ENCODE measurements around the gene KANSL1L. TPM values are rescaled to one million over a fixed set of nuclear protein-coding genes. Genes with fewer than 3 reads are reported as not detected.

Gene KANSL1L
- polyA plus RNA-seq, 3 donors from 2014 or later: 1.0 to 1.4 (median 1.1) TPM

DNA sequence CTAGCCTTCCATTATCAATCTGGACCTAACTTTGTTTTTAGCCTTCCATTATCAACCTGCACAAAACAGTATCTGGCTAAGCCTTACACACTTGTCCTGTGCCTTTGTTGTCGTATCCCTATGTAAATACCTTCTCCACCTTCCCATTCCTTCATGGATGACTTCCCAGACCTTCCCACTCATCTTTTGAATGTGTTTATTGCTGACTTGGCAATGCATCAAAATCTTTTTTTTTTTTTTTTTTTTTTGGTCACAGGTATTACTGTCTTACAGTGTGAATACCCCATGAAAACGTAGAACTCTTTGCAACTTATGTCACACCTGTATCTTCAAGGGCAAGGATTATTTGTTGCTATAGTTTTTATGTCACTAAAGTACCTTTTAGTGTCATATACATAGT, 143.0 kb downstream of the KANSL1L start:
- Mint-ChIP-seq H3K4me3 (no peak overlapping the region), H3K27ac (peak overlapping the region in 2 of 6 donors; percentile 27 to 34), H3K9me3 (no peaks in the 10 kb centered on the region), H3K27me3 (ENCODE audit: low read depth in 3 of 3) (peaks cover 0 to 3% (median 1%) of the 10 kb centered on the region in 3 donors), H3K4me1 (peaks cover 6 to 30% of the 10 kb centered on the region in 2 donors), H3K36me3 (peaks cover 14 to 38% (median 15%) of the 10 kb centered on the region in 3 donors)
- DNase-seq: no peak

DNA sequence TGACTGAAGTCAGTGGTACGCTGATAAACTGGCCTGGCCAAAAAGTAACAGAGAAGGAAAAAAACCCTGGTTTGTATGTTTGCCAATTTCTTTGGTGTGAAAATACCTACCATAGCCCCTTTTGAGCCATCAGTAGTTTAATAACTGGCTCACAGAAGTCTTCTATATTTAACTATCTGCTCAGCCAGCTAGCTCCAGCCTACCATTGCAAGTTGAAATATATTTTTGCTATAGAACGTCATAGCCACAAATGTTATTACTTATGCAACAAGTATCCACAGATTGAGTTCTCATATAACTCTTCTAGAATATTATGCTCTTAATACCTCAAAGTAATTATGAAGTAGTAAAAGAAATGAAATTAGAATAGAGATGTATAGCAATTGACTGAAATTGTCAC, 143.6 kb downstream of the KANSL1L start:
- Mint-ChIP-seq H3K27ac (no peak overlapping the region), H3K9me3 (no peaks in the 10 kb centered on the region), H3K36me3 (peaks cover 20 to 44% (median 20%) of the 10 kb centered on the region in 3 donors), H3K4me1 (peaks cover 12 to 30% of the 10 kb centered on the region in 2 donors), H3K4me3 (no peak overlapping the region), H3K27me3 (ENCODE audit: low read depth in 3 of 3) (peaks cover 0 to 4% (median under 1%) of the 10 kb centered on the region in 3 donors)
- no peak for DNase-seq

DNA sequence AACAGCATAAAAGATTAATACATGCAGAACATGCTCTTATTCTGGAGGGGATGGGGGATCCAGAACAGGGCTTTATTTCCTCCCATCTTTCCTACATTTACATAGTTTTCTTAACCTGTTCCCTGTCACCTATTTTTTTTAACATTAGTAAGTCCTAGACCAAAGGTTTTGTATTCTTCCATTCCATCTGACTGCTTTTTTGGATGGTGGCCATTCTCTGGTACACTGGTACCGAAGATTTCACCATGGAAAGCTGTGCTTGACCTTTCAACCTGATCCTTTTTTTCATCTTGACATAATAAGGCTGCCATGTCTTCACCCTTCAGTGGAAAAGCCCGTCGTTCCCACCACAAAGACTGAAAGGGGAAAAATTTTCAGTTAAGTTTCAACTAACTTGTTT, 148.4 kb downstream of the KANSL1L start:
- peaks cover 38 to 56% of the 10 kb centered on the region in 2 donors for H3K4me1 Mint-ChIP-seq
- H3K4me3 Mint-ChIP-seq: no peak overlapping the region
- H3K27me3 Mint-ChIP-seq (ENCODE audit: low read depth in 3 of 3): peaks cover 0 to 3% (median 0%) of the 10 kb centered on the region in 3 donors
- peaks cover 43 to 67% (median 44%) of the 10 kb centered on the region in 3 donors for H3K36me3 Mint-ChIP-seq
- no peak for DNase-seq
- no peaks in the 10 kb centered on the region for H3K9me3 Mint-ChIP-seq
- peak overlapping the region in 4 of 6 donors; percentile 31 to 58 (median 36) for H3K27ac Mint-ChIP-seq

DNA sequence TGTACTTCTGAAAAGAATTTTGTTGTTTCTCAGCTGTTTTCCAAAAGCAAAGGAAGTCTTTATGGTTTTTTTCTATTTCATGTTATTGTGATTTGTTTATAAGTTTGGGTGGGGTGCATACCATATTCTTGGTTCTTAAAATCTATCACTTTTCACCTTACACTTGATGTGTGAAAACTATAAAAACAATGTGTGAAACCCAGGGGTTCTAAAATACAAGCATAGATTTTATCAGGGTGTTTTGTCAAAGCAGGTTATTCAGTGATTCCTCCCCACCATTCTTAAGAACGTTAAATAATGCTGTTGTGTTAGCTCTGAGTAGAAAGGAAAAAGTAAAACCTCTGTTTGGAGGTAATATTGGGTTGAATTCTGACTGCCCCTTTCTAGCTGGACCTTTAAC, 151.1 kb downstream of the KANSL1L start:
- H3K4me1 Mint-ChIP-seq: peaks cover 59 to 78% of the 10 kb centered on the region in 2 donors
- H3K36me3 Mint-ChIP-seq: peaks cover 56 to 83% (median 58%) of the 10 kb centered on the region in 3 donors
- peak overlapping the region; percentile 66 to 83 (median 73) for H3K4me3 Mint-ChIP-seq

DNA sequence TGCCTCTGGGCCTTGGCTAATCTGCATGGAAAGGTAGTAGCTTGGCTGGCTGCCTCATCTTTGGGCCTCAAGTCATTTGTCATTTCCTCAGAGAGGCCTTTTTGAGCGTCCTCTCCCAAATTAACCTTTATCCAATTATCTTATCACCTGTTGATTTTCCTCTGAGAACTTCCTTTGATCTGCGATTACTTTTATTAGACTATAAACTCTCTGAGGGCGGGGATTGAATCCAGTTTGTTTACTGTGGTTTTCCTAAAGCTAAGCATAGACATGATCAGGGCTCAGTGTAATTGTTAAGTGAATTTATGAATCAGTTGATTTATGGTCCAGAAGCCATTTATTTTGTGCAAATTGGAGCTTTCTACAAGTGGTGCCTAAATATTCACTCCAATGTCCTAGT, 161.3 kb downstream of the KANSL1L start:
- Mint-ChIP-seq H3K4me3 (peak overlapping the region in 1 of 5 donors; percentile 18), H3K36me3 (peaks cover 15 to 36% (median 25%) of the 10 kb centered on the region in 3 donors), H3K9me3 (no peaks in the 10 kb centered on the region), H3K27ac (peak overlapping the region in 3 of 6 donors; percentile 3 to 60 (median 34)), H3K4me1 (peaks cover 81 to 91% of the 10 kb centered on the region in 2 donors), H3K27me3 (ENCODE audit: low read depth in 3 of 3) (no peaks in the 10 kb centered on the region)
- no peak for DNase-seq

More for the DNA sequence above, 151.1 kb downstream of the KANSL1L start:
- Mint-ChIP-seq H3K9me3 (no peaks in the 10 kb centered on the region), H3K27me3 (ENCODE audit: low read depth in 3 of 3) (peaks cover 0 to 3% (median 0%) of the 10 kb centered on the region in 3 donors), H3K27ac (peak overlapping the region; percentile 53 to 89 (median 75))
- peak; percentile 36 to 40 (median 38) for DNase-seq

DNA sequence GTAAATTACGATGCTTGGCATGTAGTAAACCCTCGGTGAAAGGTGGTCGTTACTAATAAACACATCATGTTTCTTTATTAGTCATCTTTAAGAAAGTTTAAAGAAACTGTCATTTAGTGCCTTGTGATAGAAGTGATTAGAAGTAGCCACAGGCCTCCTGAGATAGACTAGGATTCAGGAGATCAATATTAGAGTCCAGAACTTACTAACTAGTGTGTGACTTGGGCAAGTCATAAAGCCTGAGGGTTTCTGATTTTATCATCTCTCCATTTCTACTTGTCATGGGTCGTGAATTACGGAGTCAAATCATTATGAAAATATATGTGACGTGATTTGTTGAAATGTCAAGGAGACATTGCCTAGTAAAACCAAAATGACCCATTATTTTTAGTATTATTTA, 162.1 kb downstream of the KANSL1L start:
- Mint-ChIP-seq H3K36me3 (peaks cover 12 to 34% (median 21%) of the 10 kb centered on the region in 3 donors), H3K4me1 (peaks cover 85 to 94% of the 10 kb centered on the region in 2 donors)

DNA sequence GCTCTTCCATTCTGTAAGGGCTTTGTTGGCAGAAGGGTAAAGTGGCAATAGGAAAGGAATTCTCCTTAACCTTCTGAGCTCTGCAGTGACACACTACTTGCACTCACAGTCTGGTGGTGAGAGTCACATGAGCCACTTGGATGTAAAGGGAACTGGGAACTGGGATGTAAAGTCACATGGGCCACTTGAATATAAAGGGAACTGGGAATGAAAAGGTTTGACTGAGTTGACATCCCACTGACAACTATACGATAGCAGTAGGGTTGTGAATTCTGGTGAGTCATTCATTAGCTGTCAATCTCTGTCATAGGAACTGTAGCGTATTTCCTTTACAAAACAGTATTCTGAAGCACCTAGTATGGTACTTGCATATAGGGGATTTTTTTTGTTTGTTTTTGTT, 163.3 kb downstream of the KANSL1L start:
- Mint-ChIP-seq H3K27ac (peak overlapping the region; percentile 27 to 88 (median 61)), H3K4me3 (peak overlapping the region in 4 of 5 donors; percentile 6 to 36 (median 8)), H3K4me1 (peaks cover 84 to 94% of the 10 kb centered on the region in 2 donors)

More for the DNA sequence above, 162.1 kb downstream of the KANSL1L start:
- Mint-ChIP-seq H3K27ac (peak overlapping the region in 2 of 6 donors; percentile 30 to 60), H3K4me3 (peak overlapping the region in 1 of 5 donors; percentile 22), H3K27me3 (ENCODE audit: low read depth in 3 of 3) (no peaks in the 10 kb centered on the region), H3K9me3 (no peaks in the 10 kb centered on the region)
- DNase-seq: no peak

DNA sequence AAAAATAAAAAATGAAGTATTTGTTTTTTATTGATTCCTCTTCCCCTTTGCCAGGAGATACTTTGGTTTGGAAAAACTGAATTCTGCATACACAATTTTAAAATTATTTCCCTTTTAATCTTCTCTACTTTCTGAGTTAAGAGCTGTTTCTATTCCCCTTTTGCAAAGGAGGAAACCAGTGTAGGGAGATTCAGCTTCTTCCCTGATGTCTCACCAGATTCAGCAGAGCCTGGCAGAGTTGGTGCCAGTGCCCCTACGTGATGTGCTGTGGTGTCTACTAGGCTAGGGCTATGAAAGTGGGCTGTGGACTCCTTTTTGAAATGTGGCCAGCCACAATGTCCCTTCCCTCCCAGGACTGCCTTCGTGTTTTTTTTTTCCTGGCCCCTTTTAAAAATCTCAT, 166.3 kb downstream of the KANSL1L start:
- Mint-ChIP-seq H3K9me3 (no peaks in the 10 kb centered on the region), H3K36me3 (peaks cover 2 to 16% (median 4%) of the 10 kb centered on the region in 3 donors), H3K4me3 (peak overlapping the region; percentile 68 to 99 (median 73)), H3K27ac (peak overlapping the region; percentile 33 to 77 (median 43)), H3K4me1 (peaks cover 76 to 91% of the 10 kb centered on the region in 2 donors), H3K27me3 (ENCODE audit: low read depth in 3 of 3) (peaks cover 3 to 10% (median 4%) of the 10 kb centered on the region in 3 donors)
- no peak for DNase-seq

More for the DNA sequence above, 163.3 kb downstream of the KANSL1L start:
- H3K36me3 Mint-ChIP-seq: peaks cover 12 to 31% (median 18%) of the 10 kb centered on the region in 3 donors
- H3K27me3 Mint-ChIP-seq (ENCODE audit: low read depth in 3 of 3): peaks cover 0 to 2% (median 2%) of the 10 kb centered on the region in 3 donors
- no peaks in the 10 kb centered on the region for H3K9me3 Mint-ChIP-seq
- no peak for DNase-seq

DNA sequence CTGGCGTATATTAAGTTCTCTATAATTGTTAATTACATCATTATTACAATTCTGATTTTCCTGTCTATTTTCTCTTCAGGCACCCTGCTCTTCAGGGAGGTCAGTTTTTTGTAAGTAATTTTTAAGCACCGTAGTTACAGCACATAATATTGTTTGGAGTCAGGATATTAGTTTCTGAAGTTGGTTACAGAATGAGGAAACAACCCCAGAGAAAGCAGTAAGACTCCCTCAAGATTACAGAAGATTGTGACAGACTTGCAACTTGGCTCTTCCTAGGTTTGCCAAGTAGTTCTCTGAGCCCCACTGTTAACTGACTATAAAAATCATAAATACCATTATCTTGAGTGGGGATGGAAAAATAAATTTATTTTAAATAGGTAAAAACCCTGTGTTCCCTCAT, 167.8 kb downstream of the KANSL1L start:
- Mint-ChIP-seq H3K27ac (peak overlapping the region; percentile 81 to 97 (median 94)), H3K4me1 (peaks cover 69 to 84% of the 10 kb centered on the region in 2 donors), H3K36me3 (peaks cover 0 to 14% (median 4%) of the 10 kb centered on the region in 3 donors), H3K9me3 (no peaks in the 10 kb centered on the region), H3K27me3 (ENCODE audit: low read depth in 3 of 3) (peaks cover 3 to 10% (median 6%) of the 10 kb centered on the region in 3 donors), H3K4me3 (peak overlapping the region; percentile 92 to 99 (median 97))
- DNase-seq: no peak

DNA sequence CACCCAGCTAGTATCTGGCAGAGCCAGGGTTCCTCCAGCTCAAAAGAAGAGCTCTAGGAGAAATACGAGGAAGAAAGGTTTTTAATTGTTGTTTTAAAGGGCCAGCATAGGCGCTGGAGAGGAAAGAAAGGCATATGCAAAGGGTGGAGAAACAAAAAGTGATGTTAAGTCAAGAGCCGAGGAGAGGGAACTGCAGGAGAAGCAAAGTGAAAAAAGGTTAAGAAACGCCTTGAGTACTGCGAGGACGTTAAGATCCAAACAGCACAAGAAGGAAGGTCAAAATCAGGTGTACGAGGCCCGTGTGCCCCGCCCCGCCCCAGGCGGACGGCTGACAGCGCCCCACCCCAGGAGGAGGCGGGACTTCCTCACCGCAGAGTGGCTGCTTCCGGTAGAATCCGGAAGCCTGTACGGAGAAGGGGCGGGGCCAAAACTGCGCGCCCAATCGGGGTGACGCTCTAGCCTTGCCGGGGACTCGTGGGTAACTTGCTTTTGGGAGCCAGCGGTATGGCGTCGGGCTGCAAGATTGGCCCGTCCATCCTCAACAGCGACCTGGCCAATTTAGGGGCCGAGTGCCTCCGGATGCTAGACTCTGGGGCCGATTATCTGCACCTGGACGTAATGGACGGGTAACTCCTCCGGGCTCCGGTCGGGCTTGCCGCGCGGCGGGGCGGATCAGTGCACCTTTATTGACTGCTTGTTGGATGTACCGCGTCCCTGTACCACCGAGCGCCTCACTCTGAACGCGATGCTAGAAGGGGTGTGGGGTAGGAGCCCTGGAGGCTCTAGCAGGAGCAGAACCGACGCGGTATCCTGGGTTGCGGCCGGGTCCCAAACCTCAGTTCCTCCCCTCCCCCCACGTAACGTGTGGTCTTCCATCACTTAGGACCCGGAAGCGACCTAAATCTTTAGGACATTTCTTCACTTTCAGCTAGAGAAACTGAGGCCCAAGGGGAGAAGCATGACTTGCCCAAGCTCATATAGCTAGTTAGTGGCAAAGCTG, 168.8 kb downstream of the KANSL1L start, which contains the start of gene RPE:
RPE (plus strand) TSS at position 481 of the 1,000 bp plus-strand sequence; CDS start at position 505, 24 bp downstream.
- Mint-ChIP-seq H3K4me1 (peaks cover 60 to 76% of the 10 kb centered on the region in 2 donors), H3K9me3 (no peaks in the 10 kb centered on the region)

DNA sequence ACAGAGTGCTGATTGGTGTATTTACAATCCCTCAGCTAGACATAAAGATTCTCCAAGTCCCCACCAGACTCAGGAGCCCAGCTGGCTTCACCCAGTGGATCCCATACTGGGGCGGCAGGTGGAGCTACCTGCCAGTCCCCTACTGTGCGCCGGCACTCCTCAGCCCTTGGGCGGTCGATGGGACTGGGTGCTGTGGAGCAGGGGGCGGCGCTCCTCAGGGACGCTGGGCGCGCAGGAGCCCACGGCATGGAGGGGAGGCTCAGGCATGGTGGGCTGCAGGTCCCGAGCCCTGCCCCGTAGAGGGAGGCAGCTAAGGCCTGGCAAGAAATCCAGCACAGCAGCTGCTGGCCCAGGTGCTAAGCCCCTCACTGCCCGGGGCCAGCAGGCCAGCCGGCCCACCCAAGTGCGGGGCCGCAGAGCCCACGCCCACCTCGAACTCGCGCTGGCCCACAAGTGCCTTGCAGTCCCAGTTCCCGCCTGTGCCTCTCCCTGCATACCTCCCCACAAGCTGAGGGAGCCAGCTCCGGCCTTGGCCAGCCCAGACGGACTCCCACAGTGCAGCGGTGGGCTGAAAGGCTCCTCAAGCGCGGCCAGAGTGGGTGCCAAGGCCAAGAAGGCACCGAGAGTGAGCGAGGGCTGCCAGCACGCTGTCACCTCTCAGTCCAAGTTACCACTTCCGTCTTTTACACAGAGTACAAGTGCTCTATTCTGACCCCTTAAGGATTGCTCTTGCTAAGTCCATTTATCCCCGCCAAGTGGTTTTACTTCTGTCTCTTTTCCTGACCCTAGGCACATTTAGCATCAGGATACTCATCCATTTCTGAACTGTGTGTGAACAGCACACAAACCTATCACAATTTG, 170.5 kb downstream of the KANSL1L start:
- H3K27me3 Mint-ChIP-seq (ENCODE audit: low read depth in 3 of 3): peaks cover 3 to 10% (median 6%) of the 10 kb centered on the region in 3 donors
- DNase-seq: no peak
- H3K9me3 Mint-ChIP-seq: no peaks in the 10 kb centered on the region
- peak overlapping the region in 3 of 6 donors; percentile 28 to 64 (median 44) for H3K27ac Mint-ChIP-seq
- H3K36me3 Mint-ChIP-seq: peaks cover 0 to 6% (median 4%) of the 10 kb centered on the region in 3 donors
- H3K4me1 Mint-ChIP-seq: peaks cover 43 to 58% of the 10 kb centered on the region in 2 donors
- peak overlapping the region in 3 of 5 donors; percentile 42 to 50 (median 42) for H3K4me3 Mint-ChIP-seq

More for the DNA sequence above, 168.8 kb downstream of the KANSL1L start, which contains the start of gene RPE:
- peaks cover 3 to 10% (median 6%) of the 10 kb centered on the region in 3 donors for H3K27me3 Mint-ChIP-seq (ENCODE audit: low read depth in 3 of 3)
- peaks cover 0 to 8% (median 4%) of the 10 kb centered on the region in 3 donors for H3K36me3 Mint-ChIP-seq
- peak within 1 kb of the TSS; percentile 92 to 99 (median 97) for H3K4me3 Mint-ChIP-seq
- peak; percentile 95 to 96 (median 96) for DNase-seq
- peak within 1 kb of the TSS; percentile 81 to 97 (median 94) for H3K27ac Mint-ChIP-seq

DNA sequence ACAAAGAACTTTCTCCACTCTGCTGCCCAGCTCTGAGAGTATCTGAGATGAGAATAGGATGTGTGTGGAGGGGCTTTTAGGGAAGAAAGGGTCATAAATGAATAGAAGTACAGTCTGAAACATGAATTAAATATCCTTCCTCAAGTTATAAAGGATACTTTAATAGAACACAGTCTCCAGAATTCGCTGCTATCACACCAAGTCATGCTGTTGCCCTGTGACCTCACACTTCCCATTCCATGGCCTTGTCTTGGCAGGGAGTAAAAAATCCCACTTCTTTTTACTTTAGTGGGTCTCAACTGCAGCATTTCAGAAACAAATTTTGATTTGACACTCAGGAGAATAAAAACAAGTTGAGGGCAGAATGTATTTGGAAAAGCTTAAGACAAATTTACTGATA, 172.6 kb downstream of the KANSL1L start:
- Mint-ChIP-seq H3K27ac (no peak overlapping the region), H3K9me3 (no peaks in the 10 kb centered on the region), H3K36me3 (no peaks in the 10 kb centered on the region), H3K4me3 (no peak overlapping the region), H3K4me1 (peaks cover 24 to 37% of the 10 kb centered on the region in 2 donors), H3K27me3 (ENCODE audit: low read depth in 3 of 3) (peaks cover 3 to 10% (median 6%) of the 10 kb centered on the region in 3 donors)
- DNase-seq: no peak

DNA sequence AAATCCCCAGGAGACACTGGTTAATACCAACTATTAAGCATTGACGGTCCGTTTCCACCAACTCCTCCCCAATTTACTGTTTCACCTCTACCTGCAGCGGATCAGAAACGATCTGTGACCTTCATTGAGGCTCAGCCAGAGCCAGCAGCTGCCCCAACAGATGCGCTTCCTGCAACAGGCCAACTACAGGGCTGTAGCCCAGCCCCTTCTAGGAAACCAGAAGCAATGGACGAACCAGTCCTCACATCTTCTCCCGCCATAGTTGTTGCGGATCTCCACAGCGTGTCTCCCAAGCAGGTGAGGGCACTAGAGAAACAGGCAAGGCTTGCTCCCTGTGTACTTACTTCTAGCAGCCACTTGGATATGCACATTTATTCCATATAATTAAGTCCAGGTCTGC, 177.2 kb downstream of the KANSL1L start:
- peaks cover 0 to 2% (median 1%) of the 10 kb centered on the region in 3 donors for H3K27me3 Mint-ChIP-seq (ENCODE audit: low read depth in 3 of 3)
- no peak for DNase-seq
- no peaks in the 10 kb centered on the region for H3K36me3 Mint-ChIP-seq
- no peaks in the 10 kb centered on the region for H3K9me3 Mint-ChIP-seq
- no peak overlapping the region for H3K27ac Mint-ChIP-seq
- no peaks in the 10 kb centered on the region for H3K4me1 Mint-ChIP-seq
- H3K4me3 Mint-ChIP-seq: no peak overlapping the region
